HepG2 (cell line): ENCODE results near the gene EFNA2. TPM values are rescaled to one million over a fixed set of nuclear protein-coding genes. Genes with fewer than 3 reads are reported as not detected.

Experiments
- ATF7-NPFF ChIP-seq: sonication (generic); formaldehyde crosslinking; IDR thresholded peaks from 2 replicates; pipeline ENCODE4 v1.8.1; 2023; ENCODE audit warnings: mild to moderate bottlenecking, low read depth, missing genetic modification reagents, moderate library complexity
- CAMTA2 ChIP-seq: sonication (generic); formaldehyde crosslinking; IDR thresholded peaks from 2 replicates; pipeline ENCODE4 v1.4.0; 2020; ENCODE audit warnings: mild to moderate bottlenecking, missing genetic modification reagents, borderline replicate concordance
- CHD2 ChIP-seq: IDR thresholded peaks from 2 replicates; pipeline ENCODE4 v1.6.1; 2011; ENCODE audit warnings: low read depth, low read length, improper control_type of control experiment
- NONO ChIP-seq, 2 experiments: fragments of 450-650 bp in 1 of 2; sonication (generic) in 1 of 2; formaldehyde crosslinking in 1 of 2; IDR thresholded peaks in 1 of 2; conservative IDR thresholded peaks in 1 of 2; 2 replicates each; pipeline versions ENCODE4 v1.6.1 to v1.8.0; 2017 to 2022; ENCODE audit warnings: mild to moderate bottlenecking in 1 of 2, missing genetic modification reagents in 1 of 2, moderate library complexity in 1 of 2
- RFXAP ChIP-seq: sonication (generic); formaldehyde crosslinking; IDR thresholded peaks from 2 replicates; pipeline ENCODE4 v1.4.0; 2020; ENCODE audit warnings: missing genetic modification reagents, borderline replicate concordance
- YY1 ChIP-seq: IDR thresholded peaks from 2 replicates; pipeline ENCODE4 v1.6.1; 2011; ENCODE audit warnings: low read length, low read depth, moderate library complexity, mild to moderate bottlenecking; ENCODE audit not compliant: insufficient read depth, insufficient replicate concordance
- ZBTB38 ChIP-seq: sonication (generic); formaldehyde crosslinking; IDR thresholded peaks from 2 replicates; pipeline ENCODE4 v1.5.1; 2020; ENCODE audit warnings: mild to moderate bottlenecking, missing genetic modification reagents
- ZKSCAN8 ChIP-seq: IDR thresholded peaks from 2 replicates; pipeline ENCODE4 v1.6.1; 2016; ENCODE audit warnings: borderline replicate concordance, missing genetic modification reagents, missing compliant biosample characterization
- ZNF331 ChIP-seq: sonication (generic); formaldehyde crosslinking; IDR thresholded peaks from 2 replicates; pipeline ENCODE4 v1.4.0; 2020; ENCODE audit warnings: missing genetic modification reagents
- ZNF607 ChIP-seq: sonication (generic); formaldehyde crosslinking; IDR thresholded peaks from 2 replicates; pipeline ENCODE4 v1.5.1; 2020; ENCODE audit warnings: missing genetic modification reagents, mild to moderate bottlenecking, borderline replicate concordance
- ZNF629 ChIP-seq: sonication (generic); formaldehyde crosslinking; conservative IDR thresholded peaks from 2 replicates; pipeline ENCODE4 v1.5.0; 2020; ENCODE audit warnings: missing genetic modification reagents
- ZNF768 ChIP-seq: sonication (generic); formaldehyde crosslinking; IDR thresholded peaks from 2 replicates; pipeline ENCODE4 v1.4.0; 2020; ENCODE audit warnings: missing genetic modification reagents
- ZNF841 ChIP-seq: sonication (generic); formaldehyde crosslinking; IDR thresholded peaks from 2 replicates; pipeline ENCODE4 v1.8.1; 2023; ENCODE audit warnings: missing genetic modification reagents, borderline replicate concordance
- polyA plus RNA-seq, 8 experiments: library from polyadenylated mRNA; depleted of rRNA in 3 of 8; stranded (reverse) in 7 of 8; unstranded in 1 of 8; fragments of >200 nt; fragmentation: Illumina TruSeq in 4 of 8; extraction: Trizol in 4 of 8; gene quantifications; 2 replicates each; pipeline versions ENCODE4 v1.2.1 to v1.2.3, GENCODE V29; 2011 to 2016; ENCODE audit warnings: low read depth in 4 of 8, missing spikeins in 1 of 8, mixed read lengths in 1 of 8; ENCODE audit not compliant: insufficient read depth in 1 of 8
- total RNA-seq, 5 experiments: library from RNA; depleted of rRNA; stranded (reverse); fragments of >200 nt; fragmentation: Illumina TruSeq; extraction: Trizol; gene quantifications; 2 replicates each; pipeline ENCODE4 v1.2.3, GENCODE V29; 2016; ENCODE audit warnings: low read depth in 1 of 5
- TF ChIP-seq, protein P1 (sequence below): sonication (generic); formaldehyde crosslinking; IDR thresholded peaks from 2 replicates; pipeline ENCODE4 v1.4.0; 2020; ENCODE audit warnings: mild to moderate bottlenecking, missing genetic modification reagents, borderline replicate concordance
- TF ChIP-seq, protein P2 (sequence below): fragments of 450-650 bp; IDR thresholded peaks from 2 replicates; pipeline ENCODE4 v1.6.1; 2017
- TF ChIP-seq, protein P3 (sequence below): IDR thresholded peaks from 2 replicates; pipeline ENCODE4 v1.6.1; 2016; ENCODE audit warnings: missing compliant biosample characterization, missing genetic modification reagents, borderline replicate concordance
- TF ChIP-seq, protein P4 (sequence below): fragments of 450-650 bp; IDR thresholded peaks from 2 replicates; pipeline ENCODE4 v1.6.1; 2017; ENCODE audit warnings: mild to moderate bottlenecking
- TF ChIP-seq, protein P5 (sequence below): sonication (generic); formaldehyde crosslinking; conservative IDR thresholded peaks from 2 replicates; pipeline ENCODE4 v1.8.0; 2022; ENCODE audit warnings: low read depth, missing genetic modification reagents

The EFNA2 gene
- total and polyA plus RNA-seq, 2 of the 13 experiments (the other 11 are each of a cell fraction or from before 2014, with no cell fraction given): 6.0 to 9.9 TPM

DNA sequence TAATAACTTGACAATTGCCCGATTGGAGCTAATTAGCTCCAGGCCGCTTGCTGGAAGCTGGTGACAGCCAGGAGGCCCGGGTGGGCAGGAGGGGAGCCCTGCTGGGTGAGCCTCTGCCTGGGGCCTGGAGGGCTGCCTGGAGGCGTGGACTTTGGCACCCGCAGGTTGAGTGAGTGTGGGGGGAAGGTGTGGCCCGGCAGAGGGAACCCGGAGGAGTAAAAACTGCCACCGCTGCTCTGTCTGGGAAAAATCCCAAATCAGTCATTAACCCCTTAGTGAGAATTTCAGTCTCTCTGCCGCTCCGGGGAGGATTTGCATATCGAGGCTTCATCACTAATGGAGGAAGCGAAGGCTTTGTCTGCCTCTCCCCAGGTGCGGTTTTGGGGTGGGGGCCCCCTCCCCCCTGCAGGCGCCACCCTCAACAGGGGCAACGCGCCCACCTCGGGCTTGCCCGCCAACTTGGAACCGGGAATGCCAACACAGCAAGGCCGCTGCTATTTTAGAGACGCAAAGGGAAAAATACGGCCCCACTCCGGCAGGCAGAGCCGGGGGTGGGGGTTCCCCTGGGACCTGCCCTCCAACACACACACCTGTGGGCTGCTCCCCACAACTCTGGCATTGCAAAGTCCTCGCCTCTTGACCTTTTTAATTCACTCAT is 6.2 kb downstream of the EFNA2 start (continued):
- TF ChIP-seq ZBTB38 (CRISPR knock-in tag) (no peak), CHD2 (no peak), NONO (IDR thresholded peaks at IDR 0.05) (no peak), NONO (CRISPR knock-in tag; conservative IDR thresholded peaks at IDR 0.05) (no peak), ZNF629 (no peak), ZKSCAN8 (CRISPR knock-in tag) (peak; percentile 92; the same call in 1 of the 2 replicates), ZNF607 (CRISPR knock-in tag) (no peak), YY1 (no peak), ZNF331 (CRISPR knock-in tag) (0 out of 2 replicates have a peak, but pooled peaks have one; percentile 16), ZNF768 (CRISPR knock-in tag) (no peak), CAMTA2 (no peak), ZNF841 (CRISPR knock-in tag) (no peak), RFXAP (CRISPR knock-in tag) (no peak), ATF7-NPFF (CRISPR knock-in tag) (no peak)
- TF ChIP-seq, protein P1, sequence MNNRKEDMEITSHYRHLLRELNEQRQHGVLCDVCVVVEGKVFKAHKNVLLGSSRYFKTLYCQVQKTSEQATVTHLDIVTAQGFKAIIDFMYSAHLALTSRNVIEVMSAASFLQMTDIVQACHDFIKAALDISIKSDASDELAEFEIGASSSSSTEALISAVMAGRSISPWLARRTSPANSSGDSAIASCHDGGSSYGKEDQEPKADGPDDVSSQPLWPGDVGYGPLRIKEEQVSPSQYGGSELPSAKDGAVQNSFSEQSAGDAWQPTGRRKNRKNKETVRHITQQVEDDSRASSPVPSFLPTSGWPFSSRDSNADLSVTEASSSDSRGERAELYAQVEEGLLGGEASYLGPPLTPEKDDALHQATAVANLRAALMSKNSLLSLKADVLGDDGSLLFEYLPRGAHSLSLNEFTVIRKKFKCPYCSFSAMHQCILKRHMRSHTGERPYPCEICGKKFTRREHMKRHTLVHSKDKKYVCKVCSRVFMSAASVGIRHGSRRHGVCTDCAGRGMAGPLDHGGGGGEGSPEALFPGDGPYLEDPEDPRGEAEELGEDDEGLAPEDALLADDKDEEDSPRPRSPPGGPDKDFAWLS: no peak
- TF ChIP-seq, protein P2, sequence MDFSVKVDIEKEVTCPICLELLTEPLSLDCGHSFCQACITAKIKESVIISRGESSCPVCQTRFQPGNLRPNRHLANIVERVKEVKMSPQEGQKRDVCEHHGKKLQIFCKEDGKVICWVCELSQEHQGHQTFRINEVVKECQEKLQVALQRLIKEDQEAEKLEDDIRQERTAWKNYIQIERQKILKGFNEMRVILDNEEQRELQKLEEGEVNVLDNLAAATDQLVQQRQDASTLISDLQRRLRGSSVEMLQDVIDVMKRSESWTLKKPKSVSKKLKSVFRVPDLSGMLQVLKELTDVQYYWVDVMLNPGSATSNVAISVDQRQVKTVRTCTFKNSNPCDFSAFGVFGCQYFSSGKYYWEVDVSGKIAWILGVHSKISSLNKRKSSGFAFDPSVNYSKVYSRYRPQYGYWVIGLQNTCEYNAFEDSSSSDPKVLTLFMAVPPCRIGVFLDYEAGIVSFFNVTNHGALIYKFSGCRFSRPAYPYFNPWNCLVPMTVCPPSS: no peak
- TF ChIP-seq, protein P3, sequence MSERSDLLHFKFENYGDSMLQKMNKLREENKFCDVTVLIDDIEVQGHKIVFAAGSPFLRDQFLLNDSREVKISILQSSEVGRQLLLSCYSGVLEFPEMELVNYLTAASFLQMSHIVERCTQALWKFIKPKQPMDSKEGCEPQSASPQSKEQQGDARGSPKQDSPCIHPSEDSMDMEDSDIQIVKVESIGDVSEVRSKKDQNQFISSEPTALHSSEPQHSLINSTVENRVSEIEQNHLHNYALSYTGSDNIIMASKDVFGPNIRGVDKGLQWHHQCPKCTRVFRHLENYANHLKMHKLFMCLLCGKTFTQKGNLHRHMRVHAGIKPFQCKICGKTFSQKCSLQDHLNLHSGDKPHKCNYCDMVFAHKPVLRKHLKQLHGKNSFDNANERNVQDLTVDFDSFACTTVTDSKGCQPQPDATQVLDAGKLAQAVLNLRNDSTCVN: no peak
- TF ChIP-seq, protein P4, sequence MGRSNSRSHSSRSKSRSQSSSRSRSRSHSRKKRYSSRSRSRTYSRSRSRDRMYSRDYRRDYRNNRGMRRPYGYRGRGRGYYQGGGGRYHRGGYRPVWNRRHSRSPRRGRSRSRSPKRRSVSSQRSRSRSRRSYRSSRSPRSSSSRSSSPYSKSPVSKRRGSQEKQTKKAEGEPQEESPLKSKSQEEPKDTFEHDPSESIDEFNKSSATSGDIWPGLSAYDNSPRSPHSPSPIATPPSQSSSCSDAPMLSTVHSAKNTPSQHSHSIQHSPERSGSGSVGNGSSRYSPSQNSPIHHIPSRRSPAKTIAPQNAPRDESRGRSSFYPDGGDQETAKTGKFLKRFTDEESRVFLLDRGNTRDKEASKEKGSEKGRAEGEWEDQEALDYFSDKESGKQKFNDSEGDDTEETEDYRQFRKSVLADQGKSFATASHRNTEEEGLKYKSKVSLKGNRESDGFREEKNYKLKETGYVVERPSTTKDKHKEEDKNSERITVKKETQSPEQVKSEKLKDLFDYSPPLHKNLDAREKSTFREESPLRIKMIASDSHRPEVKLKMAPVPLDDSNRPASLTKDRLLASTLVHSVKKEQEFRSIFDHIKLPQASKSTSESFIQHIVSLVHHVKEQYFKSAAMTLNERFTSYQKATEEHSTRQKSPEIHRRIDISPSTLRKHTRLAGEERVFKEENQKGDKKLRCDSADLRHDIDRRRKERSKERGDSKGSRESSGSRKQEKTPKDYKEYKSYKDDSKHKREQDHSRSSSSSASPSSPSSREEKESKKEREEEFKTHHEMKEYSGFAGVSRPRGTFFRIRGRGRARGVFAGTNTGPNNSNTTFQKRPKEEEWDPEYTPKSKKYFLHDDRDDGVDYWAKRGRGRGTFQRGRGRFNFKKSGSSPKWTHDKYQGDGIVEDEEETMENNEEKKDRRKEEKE: no peak
- TF ChIP-seq, protein P5, sequence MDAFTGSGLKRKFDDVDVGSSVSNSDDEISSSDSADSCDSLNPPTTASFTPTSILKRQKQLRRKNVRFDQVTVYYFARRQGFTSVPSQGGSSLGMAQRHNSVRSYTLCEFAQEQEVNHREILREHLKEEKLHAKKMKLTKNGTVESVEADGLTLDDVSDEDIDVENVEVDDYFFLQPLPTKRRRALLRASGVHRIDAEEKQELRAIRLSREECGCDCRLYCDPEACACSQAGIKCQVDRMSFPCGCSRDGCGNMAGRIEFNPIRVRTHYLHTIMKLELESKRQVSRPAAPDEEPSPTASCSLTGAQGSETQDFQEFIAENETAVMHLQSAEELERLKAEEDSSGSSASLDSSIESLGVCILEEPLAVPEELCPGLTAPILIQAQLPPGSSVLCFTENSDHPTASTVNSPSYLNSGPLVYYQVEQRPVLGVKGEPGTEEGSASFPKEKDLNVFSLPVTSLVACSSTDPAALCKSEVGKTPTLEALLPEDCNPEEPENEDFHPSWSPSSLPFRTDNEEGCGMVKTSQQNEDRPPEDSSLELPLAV (CRISPR knock-in tag): no peak
